DOHH2 (cell line): ENCODE measurements around the gene FOXF2.

ENCODE experiments used
- EZH2phosphoT487 ChIP-seq: fragments of 200-600 bp; sonication (generic); IDR thresholded peaks from 2 replicates; pipeline ENCODE4 v1.6.1; 2017; ENCODE audit warnings: borderline replicate concordance, mild to moderate bottlenecking, antibody characterized with exemption, low read length, moderate library complexity, mixed read lengths
- TF ChIP-seq, protein P1 (sequence below): fragments of 200-600 bp; sonication (generic); IDR thresholded peaks from one replicate; pipeline ENCODE4 v1.5.1; 2014; ENCODE audit warnings: antibody characterized with exemption, mild to moderate bottlenecking, low read depth, low read length; ENCODE audit not compliant: poor library complexity, severe bottlenecking

GRCh38 chr6:1379017-1379787 lies 10.2 kb upstream of the FOXF2 start:
- TF ChIP-seq, protein P1, sequence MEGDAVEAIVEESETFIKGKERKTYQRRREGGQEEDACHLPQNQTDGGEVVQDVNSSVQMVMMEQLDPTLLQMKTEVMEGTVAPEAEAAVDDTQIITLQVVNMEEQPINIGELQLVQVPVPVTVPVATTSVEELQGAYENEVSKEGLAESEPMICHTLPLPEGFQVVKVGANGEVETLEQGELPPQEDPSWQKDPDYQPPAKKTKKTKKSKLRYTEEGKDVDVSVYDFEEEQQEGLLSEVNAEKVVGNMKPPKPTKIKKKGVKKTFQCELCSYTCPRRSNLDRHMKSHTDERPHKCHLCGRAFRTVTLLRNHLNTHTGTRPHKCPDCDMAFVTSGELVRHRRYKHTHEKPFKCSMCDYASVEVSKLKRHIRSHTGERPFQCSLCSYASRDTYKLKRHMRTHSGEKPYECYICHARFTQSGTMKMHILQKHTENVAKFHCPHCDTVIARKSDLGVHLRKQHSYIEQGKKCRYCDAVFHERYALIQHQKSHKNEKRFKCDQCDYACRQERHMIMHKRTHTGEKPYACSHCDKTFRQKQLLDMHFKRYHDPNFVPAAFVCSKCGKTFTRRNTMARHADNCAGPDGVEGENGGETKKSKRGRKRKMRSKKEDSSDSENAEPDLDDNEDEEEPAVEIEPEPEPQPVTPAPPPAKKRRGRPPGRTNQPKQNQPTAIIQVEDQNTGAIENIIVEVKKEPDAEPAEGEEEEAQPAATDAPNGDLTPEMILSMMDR: no peak
- TF ChIP-seq EZH2phosphoT487: no peak
